ENCODE measurements around the gene DNAJB5. TPM values are rescaled to one million over a fixed set of nuclear protein-coding genes. Genes with fewer than 3 reads are reported as not detected.
A peak's percentile ranks its signal among the peaks of the same experiment; 100 is the strongest.

DNAJB5 gene
- total RNA-seq, 4 donors from 2014 or later, result 11.8 to 18.7 (median 16.5) TPM

DNA sequence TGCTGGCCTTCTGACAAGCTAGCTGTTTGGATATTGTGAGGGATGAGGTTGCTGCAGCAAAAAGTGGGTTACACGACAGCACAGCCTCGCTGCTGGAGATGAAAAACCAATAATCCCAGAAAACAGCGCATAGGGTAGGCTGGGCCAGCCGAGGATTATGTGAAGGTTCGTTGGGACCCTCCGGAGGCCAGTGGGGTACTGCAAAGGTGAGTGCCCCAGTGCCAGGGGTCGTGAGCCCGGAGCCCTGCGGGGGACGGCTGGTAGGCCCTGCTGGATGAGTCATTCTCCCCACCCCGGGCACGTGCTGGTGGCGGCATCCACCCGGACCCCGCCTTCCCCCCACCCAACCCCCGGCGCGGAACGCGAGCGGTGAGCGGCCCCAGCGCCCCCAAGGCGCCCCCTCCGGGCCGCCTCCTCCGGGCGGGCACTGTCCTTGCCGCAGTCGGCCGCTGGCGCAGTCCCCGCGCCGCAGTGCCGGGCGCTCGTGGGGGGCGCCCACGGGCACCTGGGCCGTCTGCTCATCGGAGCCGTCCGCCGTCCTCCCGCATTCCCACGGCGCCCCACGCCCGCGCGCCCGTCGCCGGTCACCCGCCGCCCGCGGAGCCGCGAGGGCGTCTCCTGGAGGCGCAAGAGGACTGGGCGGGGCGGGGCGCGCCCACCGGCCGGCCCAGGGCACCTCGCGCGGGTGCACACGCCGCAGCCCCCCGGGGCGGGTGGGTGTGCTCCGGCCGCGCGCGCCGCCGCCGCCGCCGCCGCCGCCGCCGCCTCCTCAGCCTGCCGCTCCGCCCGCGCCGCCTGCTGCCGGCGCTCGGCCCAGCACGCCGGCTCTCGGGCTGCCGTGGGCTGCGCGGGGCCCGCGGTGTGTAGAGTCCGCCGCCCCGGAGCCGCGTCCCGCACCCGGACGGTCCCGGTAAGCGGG, 31.8 kb upstream of the DNAJB5 start, which contains the start of gene PHF24:
Gene PHF24, plus strand, starts transcription at position 794 of the 919 bp plus-strand sequence. CDS start 13,014 bp downstream, outside the sequence.
- TF ChIP-seq POLR2A (IDR thresholded peaks at IDR 0.05) (no peak), CTCF (IDR thresholded peaks at IDR 0.05) (peak in 2 of 6 experiments; percentile 6 to 18)
- Histone ChIP-seq H3K36me3 (no peaks in the 10 kb centered on the region), H3K27ac (no peak within 1 kb of the TSS), H3K9me3 (no peaks in the 10 kb centered on the region), H3K27me3 (peaks cover 3% of the 10 kb centered on the region), H3K4me1 (peaks cover 0 to 9% of the 10 kb centered on the region in 2 donors), H3K4me3 (replicated peaks in 1 of 3) (peak within 1 kb of the TSS in 1 of 3 donors; percentile 21)
- 3 to 13% methylated on average over 6 to 23 of the region's 116 CpGs for WGBS, 2 donors
- intact Hi-C loops (cut with DNase I), result no loop called here
- peak; percentile 5 to 9 for DNase-seq

GRCh38 chr9:34958411-34958982, 31.0 kb upstream of the DNAJB5 start:
- H3K36me3 ChIP-seq, result no peaks in the 10 kb centered on the region
- 14 to 29% methylated on average over 4 to 9 of the region's 21 CpGs for WGBS, 2 donors
- intact Hi-C loops (cut with DNase I), result no loop called here
- peaks cover 3% of the 10 kb centered on the region for H3K27me3 ChIP-seq
- no peak for DNase-seq
- no peaks in the 10 kb centered on the region for H3K9me3 ChIP-seq
- H3K4me3 ChIP-seq (replicated peaks in 1 of 3), result peak overlapping the region in 1 of 3 donors; percentile 21
- H3K27ac ChIP-seq, result no peak overlapping the region
- TF ChIP-seq POLR2A (IDR thresholded peaks at IDR 0.05) (no peak), CTCF (IDR thresholded peaks at IDR 0.05) (no peak)
- peaks cover 0 to 9% of the 10 kb centered on the region in 2 donors for H3K4me1 ChIP-seq

GRCh38 chr9:34959461-34959860, 30.1 kb upstream of the DNAJB5 start:
- Histone ChIP-seq H3K4me3 (replicated peaks in 1 of 3) (no peak overlapping the region), H3K9me3 (no peaks in the 10 kb centered on the region), H3K36me3 (no peaks in the 10 kb centered on the region), H3K27ac (no peak overlapping the region), H3K27me3 (peaks cover 3% of the 10 kb centered on the region), H3K4me1 (peaks cover 0 to 9% of the 10 kb centered on the region in 2 donors)
- TF ChIP-seq CTCF (IDR thresholded peaks at IDR 0.05), result no peak
- no peak for TF ChIP-seq POLR2A (IDR thresholded peaks at IDR 0.05)
- 90 to 92% methylated on average over 4 of the region's 4 CpGs for WGBS, 2 donors
- intact Hi-C loops (cut with DNase I), result no loop called here
- DNase-seq, result no peak

DNA sequence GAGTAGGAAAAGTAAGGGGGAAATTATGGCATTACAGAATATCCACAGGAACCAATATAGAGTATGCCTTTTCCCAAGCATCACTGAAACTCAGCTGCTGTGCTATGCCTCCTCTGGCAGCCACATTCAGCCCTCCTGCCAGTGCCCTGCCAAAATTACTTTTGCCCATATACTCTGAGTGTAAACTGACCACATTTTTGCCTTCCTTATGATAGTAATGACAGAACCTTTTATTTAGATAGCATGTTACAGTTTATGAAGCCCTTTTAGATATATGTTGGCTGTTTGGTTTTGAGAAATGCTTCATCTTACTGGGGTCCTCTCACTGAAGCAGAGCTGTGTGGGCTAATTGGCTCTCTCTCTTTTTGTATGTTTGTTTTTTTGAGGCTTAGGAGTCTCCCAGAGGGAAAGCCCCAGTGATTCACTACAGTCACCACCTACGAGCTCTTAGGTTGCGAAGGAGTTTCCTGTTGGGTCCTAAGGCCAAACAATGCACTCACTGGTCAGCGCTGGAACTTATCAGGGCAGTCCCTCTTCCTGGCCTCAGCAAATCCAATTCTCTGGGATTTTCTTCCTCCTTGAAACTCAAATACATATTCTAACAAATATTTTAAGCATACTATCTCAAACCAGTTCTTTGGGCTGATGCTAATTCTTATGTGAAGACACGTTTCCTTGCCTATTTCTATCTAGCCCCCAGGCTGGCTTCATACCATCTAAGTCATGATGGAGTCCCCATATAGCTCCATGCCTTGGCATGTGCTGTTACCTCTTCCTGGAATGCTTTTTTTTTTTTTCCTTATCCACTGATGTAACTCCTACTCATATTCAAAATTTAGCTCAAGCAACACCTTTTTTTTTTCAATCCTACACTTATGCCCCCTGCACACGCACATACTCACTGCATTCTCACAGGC, 27.7 kb upstream of the DNAJB5 start:
- Histone ChIP-seq H3K4me3 (replicated peaks in 1 of 3) (no peak overlapping the region), H3K36me3 (no peaks in the 10 kb centered on the region), H3K27me3 (peaks cover 3% of the 10 kb centered on the region), H3K4me1 (peaks cover 0 to 9% of the 10 kb centered on the region in 2 donors), H3K27ac (no peak overlapping the region), H3K9me3 (no peaks in the 10 kb centered on the region)
- no peak for TF ChIP-seq CTCF (IDR thresholded peaks at IDR 0.05)
- no peak for TF ChIP-seq POLR2A (IDR thresholded peaks at IDR 0.05)
- DNase-seq, result no peak
- 58 to 69% methylated on average over 5 of the region's 5 CpGs for WGBS, 2 donors
- intact Hi-C loops (cut with DNase I), result no loop called here
